Lower leg skin (tissue), 3 donors: ENCODE data around the gene GSG1L.

ENCODE experiments used
- CTCF ChIP-seq, 3 donors: fragments of 450-650 bp; IDR thresholded peaks; one replicate each; pipeline ENCODE4 v1.5.1; 2016; ENCODE audit warnings: antibody characterized with exemption in 3 of 3, mild to moderate bottlenecking in 3 of 3, moderate library complexity in 2 of 3
- POLR2A ChIP-seq, 2 donors: fragments of 450-650 bp; IDR thresholded peaks; one replicate each; pipeline ENCODE4 v1.6.1; 2016 to 2017; ENCODE audit warnings: antibody characterized with exemption in 2 of 2, mild to moderate bottlenecking in 1 of 2, moderate library complexity in 1 of 2

GRCh38 chr16:27780468-27781194, 282.9 kb downstream of the GSG1L start:
- TF ChIP-seq CTCF (IDR thresholded peaks at IDR 0.05) = no peak
- TF ChIP-seq POLR2A (IDR thresholded peaks at IDR 0.05) = no peak
